Measurements from ENCODE around the gene PLCG2. TPM values are rescaled to one million over a fixed set of nuclear protein-coding genes. Genes with fewer than 3 reads are reported as not detected.
A peak's percentile ranks its signal among the peaks of the same experiment; 100 is the strongest.
"Not testable (repeated sequence)": the region's sequence is repeated elsewhere in the genome, so short reads cannot be mapped to it uniquely, and the experiment has no call there.

The PLCG2 gene
- total and polyA plus RNA-seq, 9 donors, result 3.3 to 16.4 (median 5.6) TPM

DNA sequence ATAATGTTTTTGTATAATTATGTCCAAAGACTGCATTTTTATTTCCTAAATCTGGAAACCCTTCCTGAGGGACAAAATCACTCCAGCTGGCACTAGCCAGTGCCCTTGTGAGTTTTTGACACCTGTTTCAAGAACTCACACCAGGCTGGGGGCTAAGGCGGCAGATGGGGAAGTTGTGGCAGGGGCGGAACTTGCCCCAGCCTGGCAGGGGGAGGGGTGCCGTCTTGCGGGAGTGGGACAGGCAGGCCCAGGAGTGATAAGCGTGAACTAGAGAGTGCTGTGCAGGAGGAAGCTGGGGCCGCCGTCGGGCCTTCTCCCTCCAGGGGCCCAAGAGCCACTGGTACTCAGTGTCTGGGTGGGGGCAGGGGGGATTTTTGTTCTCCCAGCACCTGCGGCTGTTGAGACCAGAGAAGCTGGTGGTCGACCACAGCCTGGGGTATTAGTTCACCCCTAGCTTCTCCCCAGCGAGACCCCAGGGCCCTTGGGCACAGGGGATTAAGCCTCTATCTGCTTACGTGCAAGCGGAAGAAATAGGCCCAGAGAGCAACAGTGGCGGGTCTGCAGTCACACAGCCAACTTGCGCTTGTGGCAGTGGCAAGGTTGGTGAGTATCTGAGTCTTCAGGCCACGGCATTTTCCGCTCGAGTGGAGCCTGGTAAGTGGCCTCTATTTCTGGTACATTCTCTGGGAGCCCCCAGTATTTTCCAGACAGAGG is 40.2 kb upstream of the PLCG2 start:
- DNase-seq, result no peak
- no peaks in the 10 kb centered on the region for H3K36me3 ChIP-seq
- H3K4me1 ChIP-seq (ENCODE audit: insufficient read depth), result peaks cover 2% of the 10 kb centered on the region
- H3K27ac ChIP-seq, result no peak overlapping the region
- no peak overlapping the region for H3K4me3 ChIP-seq
- intact Hi-C loops (cut with DNase I), result loop anchor here in 2 of 4 donors (10.0 kb wide), 2 partner anchors 534 to 734 kb away; partner anchors contain the start of genes CENPN (in 1 of the 2) and CMC2 (in 1 of the 2)
- TF ChIP-seq POLR2A (IDR thresholded peaks at IDR 0.05), result no peak
- 70 to 75% (median 72%) methylated on average over 18 of the region's 18 CpGs for WGBS, 3 donors
- H3K27me3 ChIP-seq, result no peaks in the 10 kb centered on the region
- H3K9me3 ChIP-seq, result no peaks in the 10 kb centered on the region

DNA sequence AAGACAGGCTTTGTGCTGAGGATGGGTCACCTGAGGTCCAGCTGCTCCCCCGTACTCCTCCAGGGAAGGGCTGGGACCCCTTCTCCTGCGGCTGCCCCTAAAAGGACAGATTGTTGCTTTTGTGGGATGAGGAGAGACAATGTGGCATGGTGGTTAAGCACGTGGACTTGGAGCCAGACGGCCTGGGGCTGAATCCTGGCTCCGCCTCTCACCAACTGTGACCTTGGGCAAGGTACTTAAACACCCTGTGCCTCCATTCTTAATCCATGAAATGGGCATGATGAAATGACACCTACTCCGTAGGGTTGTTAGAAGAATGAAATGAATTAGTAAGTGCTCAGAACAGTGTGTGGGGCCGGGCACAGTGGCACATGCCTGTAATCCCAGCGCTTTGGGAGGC is 39.6 kb upstream of the PLCG2 start:
- H3K4me3 ChIP-seq, result no peak overlapping the region
- intact Hi-C loops (cut with DNase I), result loop anchor here in 2 of 4 donors (10.0 kb wide), 2 partner anchors 535 to 735 kb away; partner anchors contain the start of genes CENPN (in 1 of the 2) and CMC2 (in 1 of the 2)
- no peaks in the 10 kb centered on the region for H3K27me3 ChIP-seq
- H3K4me1 ChIP-seq (ENCODE audit: insufficient read depth), result peaks cover 2% of the 10 kb centered on the region
- no peak overlapping the region for H3K27ac ChIP-seq
- WGBS, 3 donors, result 73 to 84% (median 80%) methylated on average over 8 of the region's 8 CpGs
- no peaks in the 10 kb centered on the region for H3K9me3 ChIP-seq
- no peaks in the 10 kb centered on the region for H3K36me3 ChIP-seq
- TF ChIP-seq POLR2A (IDR thresholded peaks at IDR 0.05), result no peak
- TF ChIP-seq, protein P1, sequence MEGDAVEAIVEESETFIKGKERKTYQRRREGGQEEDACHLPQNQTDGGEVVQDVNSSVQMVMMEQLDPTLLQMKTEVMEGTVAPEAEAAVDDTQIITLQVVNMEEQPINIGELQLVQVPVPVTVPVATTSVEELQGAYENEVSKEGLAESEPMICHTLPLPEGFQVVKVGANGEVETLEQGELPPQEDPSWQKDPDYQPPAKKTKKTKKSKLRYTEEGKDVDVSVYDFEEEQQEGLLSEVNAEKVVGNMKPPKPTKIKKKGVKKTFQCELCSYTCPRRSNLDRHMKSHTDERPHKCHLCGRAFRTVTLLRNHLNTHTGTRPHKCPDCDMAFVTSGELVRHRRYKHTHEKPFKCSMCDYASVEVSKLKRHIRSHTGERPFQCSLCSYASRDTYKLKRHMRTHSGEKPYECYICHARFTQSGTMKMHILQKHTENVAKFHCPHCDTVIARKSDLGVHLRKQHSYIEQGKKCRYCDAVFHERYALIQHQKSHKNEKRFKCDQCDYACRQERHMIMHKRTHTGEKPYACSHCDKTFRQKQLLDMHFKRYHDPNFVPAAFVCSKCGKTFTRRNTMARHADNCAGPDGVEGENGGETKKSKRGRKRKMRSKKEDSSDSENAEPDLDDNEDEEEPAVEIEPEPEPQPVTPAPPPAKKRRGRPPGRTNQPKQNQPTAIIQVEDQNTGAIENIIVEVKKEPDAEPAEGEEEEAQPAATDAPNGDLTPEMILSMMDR (IDR thresholded peaks at IDR 0.05), result no peak
- no peak for TF ChIP-seq EP300 (IDR thresholded peaks at IDR 0.05)
- no peak for DNase-seq

DNA sequence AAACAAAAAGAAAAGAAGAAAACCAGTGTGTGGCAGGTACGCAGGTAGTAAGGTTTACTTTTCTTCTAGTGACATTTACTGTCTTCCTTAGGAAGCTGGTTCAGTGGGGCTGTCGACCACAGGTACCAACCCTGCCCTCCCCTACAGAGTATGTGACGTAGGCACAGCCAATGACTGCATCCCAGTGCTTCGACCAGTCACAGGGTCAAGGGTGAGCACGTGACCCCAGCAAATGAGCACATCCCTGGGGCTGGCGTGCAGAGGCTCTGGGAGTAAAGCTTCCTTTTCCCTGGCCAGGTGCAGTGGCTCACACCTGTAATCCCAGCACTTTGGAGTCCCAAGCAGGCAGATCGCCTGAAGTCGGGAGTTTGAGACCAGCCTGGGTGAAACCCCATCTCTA is 38.9 kb upstream of the PLCG2 start:
- TF ChIP-seq POLR2A (IDR thresholded peaks at IDR 0.05) (no peak), EP300 (IDR thresholded peaks at IDR 0.05) (no peak)
- TF ChIP-seq, protein P1 (IDR thresholded peaks at IDR 0.05), result no peak
- DNase-seq, result no peak
- H3K27ac ChIP-seq, result no peak overlapping the region
- no peaks in the 10 kb centered on the region for H3K36me3 ChIP-seq
- H3K4me1 ChIP-seq (ENCODE audit: insufficient read depth), result peaks cover 2% of the 10 kb centered on the region
- intact Hi-C loops (cut with DNase I), result loop anchor here in 1 of 4 donors (10.0 kb wide), 1 partner anchor 705 kb away; the partner anchor contains the start of gene ATMIN
- 69 to 75% (median 70%) methylated on average over 8 of the region's 8 CpGs for WGBS, 3 donors
- no peaks in the 10 kb centered on the region for H3K27me3 ChIP-seq
- no peak overlapping the region for H3K4me3 ChIP-seq
- H3K9me3 ChIP-seq, result no peaks in the 10 kb centered on the region

DNA sequence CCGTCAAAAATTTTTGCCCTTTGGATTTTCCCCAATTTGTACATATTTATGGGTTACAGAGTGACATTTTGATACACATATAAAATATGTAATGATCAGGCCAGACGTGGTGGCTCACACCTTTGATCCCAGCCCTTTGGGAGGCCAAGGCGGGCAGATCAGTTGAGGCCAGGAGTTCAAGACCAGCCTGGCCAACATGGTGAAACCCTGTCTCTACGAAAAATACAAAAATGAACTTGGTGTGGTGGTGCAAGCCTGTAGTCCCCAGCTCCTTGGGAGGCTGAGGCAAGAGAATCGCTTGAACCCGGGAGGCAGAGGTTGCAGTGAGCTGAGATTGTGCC is 37.7 kb upstream of the PLCG2 start:
- intact Hi-C loops (cut with DNase I), result loop anchor here in 1 of 4 donors (10.0 kb wide), 1 partner anchor 707 kb away; the partner anchor contains the start of gene ATMIN
- not testable (repeated sequence) for H3K4me3 ChIP-seq; DNase-seq; H3K27me3 ChIP-seq; H3K9me3 ChIP-seq; H3K27ac ChIP-seq; H3K36me3 ChIP-seq; H3K4me1 ChIP-seq (ENCODE audit: insufficient read depth)
- WGBS, 3 donors, result 73 to 85% (median 80%) methylated on average over 6 of the region's 6 CpGs

DNA sequence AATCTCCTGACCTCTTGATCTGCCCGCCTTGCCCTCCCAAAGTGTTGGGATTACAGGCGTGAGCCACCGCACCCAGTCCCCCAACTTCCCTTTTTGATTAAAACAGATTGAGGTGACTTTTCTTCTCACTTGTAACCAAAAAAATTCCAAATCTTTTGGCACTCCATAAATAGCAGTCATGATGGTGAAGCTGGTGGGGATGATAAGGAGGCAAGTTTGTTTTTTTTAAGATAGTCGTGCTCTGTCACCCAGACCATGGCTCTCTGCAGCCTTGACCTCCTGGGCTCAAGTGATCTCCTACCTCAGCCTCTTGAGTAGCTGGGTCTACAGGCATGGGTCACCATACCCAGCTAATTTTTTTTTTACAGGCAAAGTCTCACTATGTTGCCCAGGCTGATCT is 34.7 kb upstream of the PLCG2 start:
- intact Hi-C loops (cut with DNase I), result loop anchor here in 1 of 4 donors (10.0 kb wide), 1 partner anchor 710 kb away; the partner anchor contains the start of gene ATMIN
- 60 to 95% (median 76%) methylated on average over 4 of the region's 4 CpGs for WGBS, 3 donors
- Histone ChIP-seq H3K9me3 (no peaks in the 10 kb centered on the region), H3K4me1 (ENCODE audit: insufficient read depth) (peaks cover 4% of the 10 kb centered on the region), H3K36me3 (no peaks in the 10 kb centered on the region), H3K4me3 (no peak overlapping the region), H3K27ac (no peak overlapping the region), H3K27me3 (no peaks in the 10 kb centered on the region)
- TF ChIP-seq EP300 (IDR thresholded peaks at IDR 0.05) (no peak), POLR2A (IDR thresholded peaks at IDR 0.05) (no peak)
- TF ChIP-seq, protein P1 (IDR thresholded peaks at IDR 0.05), result no peak
- peak in 1 of 5 donors; percentile 1 for DNase-seq

Measured in ovary (tissue), 9 donors.